D721Med (cell line): ENCODE results near the gene DPF3.

Experiments used
- DNase-seq: peaks from one replicate; pipeline ENCODE4 v3.0.0; 2011; ENCODE audit warnings: low spot score; ENCODE audit not compliant: insufficient read length
- FAIRE-seq: peaks from 2 replicates; lab custom pipeline; 2011; peaks lifted over from hg19 to GRCh38; lab: Jason Lieb, UNC
- CTCF ChIP-seq: IDR thresholded peaks from 2 replicates; pipeline ENCODE4 v1.5.1; 2012; ENCODE audit warnings: mild to moderate bottlenecking, control low read depth; ENCODE audit not compliant: insufficient read depth; ENCODE audit errors: missing control alignments

DPF3 gene

GRCh38 chr14:72740966-72741825 is 152.7 kb downstream of the DPF3 start:
- DNase-seq: no peak
- FAIRE-seq: no peak

GRCh38 chr14:72740504-72740961 is 153.4 kb downstream of the DPF3 start:
- no peak for FAIRE-seq
- no peak for TF ChIP-seq CTCF

More at GRCh38 chr14:72740966-72741825, 152.7 kb downstream of the DPF3 start:
- TF ChIP-seq CTCF: no peak

GRCh38 chr14:72739446-72740405 is 154.2 kb downstream of the DPF3 start:
- DNase-seq (no peak), FAIRE-seq (no peak)
- no peak for TF ChIP-seq CTCF

More at GRCh38 chr14:72740504-72740961, 153.4 kb downstream of the DPF3 start:
- no peak for DNase-seq

- TF ChIP-seq CTCF: no peak
- DNase-seq (no peak), FAIRE-seq (no peak)
These were observed 155.7 kb downstream of the DPF3 start for GRCh38 chr14:72738161-72738611.

- no peak for TF ChIP-seq CTCF
- FAIRE-seq (no peak), DNase-seq (no peak)
These were observed 156.3 kb downstream of the DPF3 start for GRCh38 chr14:72737560-72737943.

- FAIRE-seq (no peak), DNase-seq (no peak)
- TF ChIP-seq CTCF: no peak
These were observed 156.9 kb downstream of the DPF3 start for GRCh38 chr14:72736786-72737559.
